PC-3 (cell line): ENCODE measurements around the gene OVOL3. TPM values are rescaled to one million over a fixed set of nuclear protein-coding genes. Genes with fewer than 3 reads are reported as not detected.

Experiments used
- ATAC-seq: fragments of 200-7000 bp; cut with Tn5 transposase; 2 replicates; pipeline ENCODE4 v1.9.1; 2020; ENCODE audit warnings: mild to moderate bottlenecking, moderate library complexity
- BruUV-seq: library from RNA; stranded (reverse); fragments of 400-500 nt; replicated peaks from 2 replicates; lab custom pipeline; 2021; lab: Mats Ljungman, UMichigan
- CTCF ChIA-PET: fragments of 300-600 bp; sonication (Branson Sonifier 250); formaldehyde crosslinking; loops from one replicate; lab custom pipeline; 2022; ENCODE audit warnings: antibody characterized with exemption; lab: Charles Lee
- POLR2A ChIA-PET: fragments of 300-600 bp; sonication (Branson Sonifier 250); formaldehyde crosslinking; loops from one replicate; lab custom pipeline; 2022; ENCODE audit warnings: antibody characterized with exemption; ENCODE audit not compliant: unreplicated experiment; lab: Charles Lee
- DNase-seq: peaks from one replicate; pipeline ENCODE4 v3.0.0-alpha.2; 2015
- H2AFZ ChIP-seq: fragments of 300-600 bp; sonication (generic); 2 replicates; pipeline ENCODE4 v1.6.0; 2016; ENCODE audit warnings: antibody characterized with exemption, low read length
- H3F3A ChIP-seq: fragments of 300-600 bp; sonication (generic); one replicate; pipeline ENCODE4 v1.6.0; 2017; ENCODE audit warnings: antibody characterized with exemption, low read length, control low read depth, mild to moderate bottlenecking; ENCODE audit not compliant: unreplicated experiment
- H3K27ac ChIP-seq: fragments of 300-600 bp; sonication (generic); 2 replicates; pipeline ENCODE4 v1.5.1; 2016; ENCODE audit warnings: mild to moderate bottlenecking, low read length
- H3K27me3 ChIP-seq: fragments of 300-600 bp; sonication (generic); 2 replicates; pipeline ENCODE4 v1.6.1; 2016; ENCODE audit warnings: low read length, mixed read lengths
- H3K36me3 ChIP-seq: fragments of 300-600 bp; sonication (generic); 2 replicates; pipeline ENCODE4 v1.6.1; 2016; ENCODE audit warnings: low read depth, mixed run types, low read length, mixed read lengths
- H3K4me1 ChIP-seq: fragments of 300-600 bp; sonication (generic); 2 replicates; pipeline ENCODE4 v1.5.1; 2016; ENCODE audit warnings: low read length; ENCODE audit not compliant: insufficient read depth
- H3K4me2 ChIP-seq: fragments of 300-600 bp; sonication (generic); 2 replicates; pipeline ENCODE4 v1.6.0; 2016; ENCODE audit warnings: low read length
- H3K4me3 ChIP-seq: fragments of 300-600 bp; sonication (generic); 2 replicates; pipeline ENCODE4 v1.5.1; 2016; ENCODE audit warnings: mild to moderate bottlenecking, low read length, mixed read lengths
- H3K79me2 ChIP-seq: fragments of 300-600 bp; sonication (generic); 2 replicates; pipeline ENCODE4 v1.6.1; 2017; ENCODE audit warnings: low read length, mixed read lengths
- H3K9ac ChIP-seq: fragments of 300-600 bp; sonication (generic); 2 replicates; pipeline ENCODE4 v1.6.0; 2016; ENCODE audit warnings: mild to moderate bottlenecking, low read length
- H3K9me2 ChIP-seq: fragments of 300-600 bp; sonication (generic); replicated peaks from 2 replicates; pipeline ENCODE4 v1.6.1; 2016; ENCODE audit warnings: mixed run types, low read length, mixed read lengths
- H3K9me3 ChIP-seq: fragments of 300-600 bp; sonication (generic); 2 replicates; pipeline ENCODE4 v1.6.1; 2016; ENCODE audit warnings: low read length, mixed read lengths
- H4K20me1 ChIP-seq: fragments of 300-600 bp; sonication (generic); 2 replicates; pipeline ENCODE4 v1.6.1; 2016; ENCODE audit warnings: low read length, mixed read lengths
- EZH2 ChIP-seq: fragments of 300-600 bp; sonication (generic); IDR thresholded peaks from one replicate; pipeline ENCODE4 v1.6.1; 2017; ENCODE audit warnings: antibody characterized with exemption, mild to moderate bottlenecking, low read length; ENCODE audit not compliant: unreplicated experiment
- EZH2phosphoT487 ChIP-seq: fragments of 300-600 bp; sonication (generic); IDR thresholded peaks from 2 replicates; pipeline ENCODE4 v1.6.1; 2018; ENCODE audit warnings: mild to moderate bottlenecking, antibody characterized with exemption, low read length, borderline replicate concordance
- intact Hi-C: fragments of 100-400 bp; cut with micrococcal nuclease; formaldehyde crosslinking; loops from 2 replicates; pipeline ENCODE4 v1.9.0; 2023
- total RNA-seq: library from RNA; depleted of rRNA; stranded (reverse); fragments of >200 nt; gene quantifications from 2 replicates; pipeline ENCODE4 v1.2.3, GENCODE V29; 2014
- TF ChIP-seq, protein P1 (sequence below): fragments of 300-600 bp; sonication (generic); conservative IDR thresholded peaks from 2 replicates; pipeline ENCODE4 v1.5.1; 2017; ENCODE audit warnings: antibody characterized with exemption, low read depth, mild to moderate bottlenecking, low read length

The OVOL3 gene
- total RNA-seq, 1 experiment from 2014 or later, result not detected

DNA sequence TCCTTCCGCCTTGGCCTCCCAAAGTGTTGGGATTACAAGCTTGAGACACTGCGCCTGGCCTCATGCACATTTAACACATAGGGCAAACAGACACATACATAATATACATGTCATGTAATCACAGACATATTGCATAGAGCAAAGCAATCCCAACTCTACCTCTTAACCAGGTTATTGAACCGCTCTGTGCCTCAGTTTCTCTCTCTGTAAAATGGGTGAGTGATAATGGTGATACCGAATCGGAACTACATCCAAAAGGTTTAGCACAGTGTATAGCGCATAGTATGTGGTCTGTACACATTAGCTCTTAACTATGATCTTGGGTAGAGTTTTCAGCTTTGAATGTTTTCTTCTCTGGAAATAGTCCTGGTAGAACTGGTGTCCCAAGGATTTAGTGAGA lies 33.7 kb downstream of the OVOL3 start:
- Histone ChIP-seq H3K79me2 (peaks cover 29% of the 10 kb centered on the region), H3F3A (no peaks in the 10 kb centered on the region), H3K4me2 (no peak overlapping the region), H3K9me2 (no peaks in the 10 kb centered on the region), H3K9ac (no peak overlapping the region), H3K27me3 (no peaks in the 10 kb centered on the region), H3K27ac (no peak overlapping the region), H2AFZ (no peak overlapping the region), H4K20me1 (peaks cover 7% of the 10 kb centered on the region; the same call in 1 of the 2 replicates), H3K36me3 (peaks cover 19% of the 10 kb centered on the region), H3K9me3 (no peaks in the 10 kb centered on the region), H3K4me1 (peaks cover 7% of the 10 kb centered on the region), H3K4me3 (no peak overlapping the region)
- intact Hi-C loops, result no loop called here
- DNase-seq (no peak), ATAC-seq (no peak)
- CTCF ChIA-PET, result no interaction called here
- no TSS peak for BruUV-seq
- POLR2A ChIA-PET, result no interaction called here
- TF ChIP-seq EZH2phosphoT487, result no peak
- no peak for TF ChIP-seq EZH2
- TF ChIP-seq, protein P1, sequence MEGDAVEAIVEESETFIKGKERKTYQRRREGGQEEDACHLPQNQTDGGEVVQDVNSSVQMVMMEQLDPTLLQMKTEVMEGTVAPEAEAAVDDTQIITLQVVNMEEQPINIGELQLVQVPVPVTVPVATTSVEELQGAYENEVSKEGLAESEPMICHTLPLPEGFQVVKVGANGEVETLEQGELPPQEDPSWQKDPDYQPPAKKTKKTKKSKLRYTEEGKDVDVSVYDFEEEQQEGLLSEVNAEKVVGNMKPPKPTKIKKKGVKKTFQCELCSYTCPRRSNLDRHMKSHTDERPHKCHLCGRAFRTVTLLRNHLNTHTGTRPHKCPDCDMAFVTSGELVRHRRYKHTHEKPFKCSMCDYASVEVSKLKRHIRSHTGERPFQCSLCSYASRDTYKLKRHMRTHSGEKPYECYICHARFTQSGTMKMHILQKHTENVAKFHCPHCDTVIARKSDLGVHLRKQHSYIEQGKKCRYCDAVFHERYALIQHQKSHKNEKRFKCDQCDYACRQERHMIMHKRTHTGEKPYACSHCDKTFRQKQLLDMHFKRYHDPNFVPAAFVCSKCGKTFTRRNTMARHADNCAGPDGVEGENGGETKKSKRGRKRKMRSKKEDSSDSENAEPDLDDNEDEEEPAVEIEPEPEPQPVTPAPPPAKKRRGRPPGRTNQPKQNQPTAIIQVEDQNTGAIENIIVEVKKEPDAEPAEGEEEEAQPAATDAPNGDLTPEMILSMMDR, result no peak

DNA sequence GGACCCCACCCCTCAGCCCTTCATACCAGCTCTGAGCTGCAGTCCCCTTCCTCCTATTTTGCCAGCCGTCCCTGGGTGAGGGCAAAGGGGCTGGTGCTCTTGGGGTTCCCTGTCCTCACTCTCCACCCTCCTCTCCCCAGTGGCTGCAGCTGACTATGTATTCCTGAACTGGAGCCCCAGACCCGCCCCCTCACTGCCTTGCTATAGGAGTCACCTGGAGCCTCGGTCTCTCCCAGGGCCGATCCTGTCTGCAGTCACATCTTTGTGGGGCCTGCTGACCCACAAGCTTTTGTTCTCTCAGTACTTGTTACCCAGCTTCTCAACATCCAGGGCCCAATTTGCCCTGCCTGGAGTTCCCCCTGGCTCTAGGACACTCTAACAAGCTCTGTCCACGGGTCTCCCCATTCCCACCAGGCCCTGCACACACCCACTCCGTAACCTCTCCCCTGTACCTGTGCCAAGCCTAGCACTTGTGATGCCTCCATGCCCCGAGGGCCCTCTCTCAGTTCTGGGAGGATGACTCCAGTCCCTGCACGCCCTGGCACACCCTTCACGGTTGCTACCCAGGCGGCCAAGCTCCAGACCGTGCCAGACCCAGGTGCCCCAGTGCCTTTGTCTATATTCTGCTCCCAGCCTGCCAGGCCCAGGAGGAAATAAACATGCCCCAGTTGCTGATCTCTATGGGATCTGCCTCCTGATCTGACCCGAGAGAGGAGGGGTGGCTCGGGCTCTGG lies 38.9 kb downstream of the OVOL3 start:
- CTCF ChIA-PET, result no interaction called here
- TF ChIP-seq EZH2, result no peak
- no peak for TF ChIP-seq EZH2phosphoT487
- TF ChIP-seq, protein P1, result no peak
- no peak overlapping the region for H2AFZ ChIP-seq
- no peak overlapping the region for H3K4me2 ChIP-seq
- POLR2A ChIA-PET, result no interaction called here
- H3K9me2 ChIP-seq, result no peaks in the 10 kb centered on the region
- DNase-seq (no peak), ATAC-seq (peak; percentile 30; the same call in 1 of the 2 replicates)
- TSS peak; percentile 76 for BruUV-seq
- peaks cover 10% of the 10 kb centered on the region for H3K36me3 ChIP-seq
- no peak overlapping the region for H3K27ac ChIP-seq
- H4K20me1 ChIP-seq, result no peaks in the 10 kb centered on the region
- no peaks in the 10 kb centered on the region for H3F3A ChIP-seq
- H3K9ac ChIP-seq, result no peak overlapping the region
- no peaks in the 10 kb centered on the region for H3K9me3 ChIP-seq
- no peaks in the 10 kb centered on the region for H3K27me3 ChIP-seq
- no peaks in the 10 kb centered on the region for H3K4me1 ChIP-seq
- intact Hi-C loops, result no loop called here
- no peak overlapping the region for H3K4me3 ChIP-seq
- no peaks in the 10 kb centered on the region for H3K79me2 ChIP-seq

DNA sequence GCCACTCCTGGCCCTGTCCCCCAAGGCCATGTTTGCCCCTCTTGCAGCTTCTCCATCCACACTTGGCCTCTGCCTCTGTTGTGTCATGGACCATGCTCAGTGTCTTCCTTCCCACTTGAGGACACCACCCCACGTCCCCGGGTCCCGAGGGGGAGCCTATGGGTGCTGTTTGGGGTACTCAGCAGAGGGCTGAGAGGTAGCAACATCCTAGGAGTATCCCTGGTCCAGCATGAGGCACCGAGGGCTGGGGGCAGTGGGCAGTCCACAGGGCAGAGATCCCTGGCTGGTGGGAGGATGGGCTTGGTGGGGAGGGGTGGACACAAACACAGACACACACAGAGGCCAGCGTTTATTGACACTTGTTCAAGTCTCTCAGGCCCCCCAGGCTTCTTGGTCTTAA lies 39.6 kb downstream of the OVOL3 start:
- Histone ChIP-seq H2AFZ (no peak overlapping the region), H3K9ac (no peak overlapping the region), H3K36me3 (peaks cover 6% of the 10 kb centered on the region), H3K9me3 (no peaks in the 10 kb centered on the region), H3K4me2 (no peak overlapping the region), H3K4me1 (no peaks in the 10 kb centered on the region), H4K20me1 (no peaks in the 10 kb centered on the region), H3K79me2 (no peaks in the 10 kb centered on the region), H3K9me2 (no peaks in the 10 kb centered on the region), H3K4me3 (no peak overlapping the region), H3K27ac (no peak overlapping the region), H3F3A (no peaks in the 10 kb centered on the region), H3K27me3 (no peaks in the 10 kb centered on the region)
- no peak for DNase-seq
- intact Hi-C loops, result no loop called here
- CTCF ChIA-PET, result no interaction called here
- TF ChIP-seq EZH2phosphoT487 (no peak), EZH2 (no peak)
- TF ChIP-seq, protein P1, result no peak
- no TSS peak for BruUV-seq
- POLR2A ChIA-PET, result interaction anchor here (0.7 kb wide), 1 partner anchor 11 kb away, joined by 3 read pairs; the partner anchor contains the start of gene CAPNS1
- ATAC-seq, result no peak
